HEK293 (cell line): ENCODE measurements around the gene HNF1B.
A peak's percentile ranks its signal among the peaks of the same experiment; 100 is the strongest.

Experiments used
- CTCF ChIA-PET: fragments of 350-600 bp; formaldehyde crosslinking; extraction: SDS; loops from one replicate; lab custom pipeline; 2021; ENCODE audit warnings: antibody characterized with exemption; lab: Yijun Ruan, JAX
- POLR2A ChIA-PET: fragments of 300-600 bp; formaldehyde crosslinking; extraction: SDS; loops from one replicate; lab custom pipeline; 2020; ENCODE audit warnings: antibody characterized with exemption, inconsistent platforms; lab: Yijun Ruan, JAX
- H3K27ac ChIP-seq: fragments of 200-500 bp; sonication (Bioruptor generic); 2 replicates; pipeline ENCODE4 v1.5.1; 2014; ENCODE audit warnings: low read depth, low read length, control low read depth, inconsistent platforms; ENCODE audit errors: extremely low read depth
- H3K36me3 ChIP-seq, 2 experiments: fragments of 200-500 bp in 1 of 2; sonication (Bioruptor generic) in 1 of 2; 1 replicate in 1 of 2; 2 replicates in 1 of 2; pipeline ENCODE4 v1.5.1; 2014 to 2017; ENCODE audit warnings: inconsistent platforms in 2 of 2, low read length in 2 of 2; ENCODE audit not compliant: control insufficient read depth in 2 of 2, insufficient read depth in 1 of 2
- H3K4me1 ChIP-seq: fragments of 200-500 bp; sonication (Bioruptor generic); 2 replicates; pipeline ENCODE4 v1.5.1; 2014; ENCODE audit warnings: mild to moderate bottlenecking, low read length, inconsistent platforms; ENCODE audit not compliant: control insufficient read depth, insufficient read depth
- H3K4me3 ChIP-seq: 2 replicates; pipeline ENCODE4 v1.5.1; 2011; ENCODE audit warnings: low read depth, mild to moderate bottlenecking, control low read depth, low read length, moderate library complexity
- H3K9me3 ChIP-seq: fragments of 200-500 bp; sonication (Bioruptor generic); 2 replicates; pipeline ENCODE4 v1.5.1; 2014; ENCODE audit warnings: low read depth, low read length, inconsistent platforms; ENCODE audit not compliant: control insufficient read depth, insufficient read depth
- PRDM1 ChIP-seq: fragments of 450-650 bp; formaldehyde crosslinking; IDR thresholded peaks from 2 replicates; pipeline ENCODE4; 2016; ENCODE audit warnings: missing biosample characterization, missing genetic modification characterization
- PRDM10 ChIP-seq: fragments of 450-650 bp; formaldehyde crosslinking; IDR thresholded peaks from 2 replicates; pipeline ENCODE4 v1.5.1; 2016; ENCODE audit warnings: missing biosample characterization, missing genetic modification characterization
- SCRT2 ChIP-seq: fragments of 450-650 bp; formaldehyde crosslinking; IDR thresholded peaks from 2 replicates; pipeline ENCODE4 v1.5.1; 2016; ENCODE audit warnings: missing biosample characterization, missing genetic modification characterization
- SP2 ChIP-seq: fragments of 450-650 bp; formaldehyde crosslinking; IDR thresholded peaks from 2 replicates; pipeline ENCODE4 v1.5.1; 2016; ENCODE audit warnings: missing biosample characterization, missing genetic modification characterization
- ZBTB21 ChIP-seq: fragments of 450-650 bp; formaldehyde crosslinking; IDR thresholded peaks from 2 replicates; pipeline ENCODE4 v1.5.1; 2017; ENCODE audit warnings: missing biosample characterization, missing genetic modification characterization
- ZNF146 ChIP-seq: fragments of 450-650 bp; formaldehyde crosslinking; IDR thresholded peaks from 2 replicates; pipeline ENCODE4 v1.5.1; 2016; ENCODE audit warnings: missing biosample characterization, missing genetic modification characterization
- ZNF148 ChIP-seq: fragments of 450-650 bp; formaldehyde crosslinking; IDR thresholded peaks from 2 replicates; pipeline ENCODE4 v1.5.0; 2017; ENCODE audit warnings: missing biosample characterization, missing genetic modification characterization, borderline replicate concordance
- ZNF19 ChIP-seq: fragments of 450-650 bp; formaldehyde crosslinking; IDR thresholded peaks from 2 replicates; pipeline ENCODE4; 2016; ENCODE audit warnings: missing biosample characterization, missing genetic modification characterization, low read depth
- ZNF23 ChIP-seq: fragments of 450-650 bp; formaldehyde crosslinking; IDR thresholded peaks from 2 replicates; pipeline ENCODE4 v1.5.1; 2016; ENCODE audit warnings: missing biosample characterization, missing genetic modification characterization, borderline replicate concordance
- ZNF292 ChIP-seq: fragments of 450-650 bp; formaldehyde crosslinking; IDR thresholded peaks from 2 replicates; pipeline ENCODE4 v1.5.1; 2016; ENCODE audit warnings: low read depth, missing biosample characterization, missing genetic modification characterization, borderline replicate concordance
- ZNF350 ChIP-seq: fragments of 450-650 bp; formaldehyde crosslinking; IDR thresholded peaks from 2 replicates; pipeline ENCODE4 v1.5.0; 2017; ENCODE audit warnings: missing biosample characterization, mild to moderate bottlenecking, missing genetic modification characterization
- ZNF404 ChIP-seq: fragments of 450-650 bp; formaldehyde crosslinking; IDR thresholded peaks from 2 replicates; pipeline ENCODE4 v1.5.1; 2017; ENCODE audit warnings: missing biosample characterization, missing genetic modification characterization
- ZNF423 ChIP-seq: fragments of 450-650 bp; formaldehyde crosslinking; IDR thresholded peaks from 2 replicates; pipeline ENCODE4 v1.5.1; 2016; ENCODE audit warnings: missing biosample characterization, missing genetic modification characterization
- ZNF501 ChIP-seq: fragments of 450-650 bp; formaldehyde crosslinking; IDR thresholded peaks from 2 replicates; pipeline ENCODE4 v1.5.1; 2016; ENCODE audit warnings: missing biosample characterization, missing genetic modification characterization
- ZNF548 ChIP-seq: fragments of 450-650 bp; formaldehyde crosslinking; IDR thresholded peaks from 2 replicates; pipeline ENCODE4 v1.5.1; 2016; ENCODE audit warnings: missing biosample characterization, missing genetic modification characterization
- ZNF621 ChIP-seq: fragments of 450-650 bp; formaldehyde crosslinking; IDR thresholded peaks from 2 replicates; pipeline ENCODE4 v1.5.1; 2017; ENCODE audit warnings: missing biosample characterization, missing genetic modification characterization
- ZNF792 ChIP-seq: fragments of 450-650 bp; formaldehyde crosslinking; IDR thresholded peaks from 2 replicates; pipeline ENCODE4 v1.5.1; 2016; ENCODE audit warnings: missing biosample characterization, missing genetic modification characterization
- ZNF837 ChIP-seq: fragments of 450-650 bp; formaldehyde crosslinking; IDR thresholded peaks from 2 replicates; pipeline ENCODE4 v1.5.1; 2016; ENCODE audit warnings: missing biosample characterization, missing genetic modification characterization
- TF ChIP-seq, protein P1 (sequence below): fragments of 450-650 bp; formaldehyde crosslinking; IDR thresholded peaks from 2 replicates; pipeline ENCODE4; 2016; ENCODE audit warnings: missing biosample characterization, missing genetic modification characterization

HNF1B gene

GRCh38 chr17:37642681-37643080 lies 102.2 kb downstream of the HNF1B start:
- Histone ChIP-seq H3K36me3 (peaks cover 34 to 41% of the 10 kb centered on the region in 2 experiments), H3K4me3 (peak overlapping the region; percentile 75), H3K27ac (peak overlapping the region; percentile 71), H3K4me1 (peaks cover 4% of the 10 kb centered on the region; the same call in 1 of the 2 replicates)
- POLR2A ChIA-PET, result interaction anchor here (0.6 to 2.2 kb wide), 3 partner anchors 33 to 129 kb away, joined by 3 to 11 read pairs (median 5); partner anchors contain the start of gene SYNRG
- TF ChIP-seq ZNF548 (no peak), PRDM1 (tag by site-specific recombination) (peak; percentile 21; the same call in 1 of the 2 replicates), ZNF621 (tag by site-specific recombination) (no peak)
- TF ChIP-seq, all 188 proteins: peak for 1
- H3K9me3 ChIP-seq, result no peaks in the 10 kb centered on the region
- CTCF ChIA-PET, result interaction anchor here (0.8 to 2.0 kb wide), 3 partner anchors 128 to 270 kb away, joined by 4 to 6 read pairs (median 4); no protein-coding TSS in a partner anchor

DNA sequence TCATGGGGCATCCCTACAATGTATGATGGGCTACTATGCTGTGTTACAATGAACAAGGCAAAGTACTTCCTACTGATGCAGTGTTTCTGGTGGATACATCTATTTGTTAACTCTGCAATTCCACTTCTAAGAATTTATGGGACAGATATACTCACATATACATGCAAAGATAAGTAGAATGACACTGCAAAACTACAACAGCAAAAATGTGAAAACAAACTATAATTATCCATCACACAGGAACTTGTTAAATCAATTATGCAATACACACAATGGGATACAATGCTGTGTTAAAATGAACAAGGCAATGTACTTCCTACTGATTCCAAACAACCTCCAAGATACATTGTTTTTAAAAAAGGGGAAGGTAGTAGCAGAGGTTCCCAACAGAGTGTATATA lies 104.8 kb downstream of the HNF1B start:
- ChIA-PET POLR2A (interaction anchor here (2.7 kb wide), 1 partner anchor 31 kb away, joined by 6 read pairs; the partner anchor contains the start of gene SYNRG), CTCF (interaction anchor here (1.7 kb wide), 1 partner anchor 131 kb away, joined by 4 read pairs; no protein-coding TSS in a partner anchor)
- no peak for TF ChIP-seq ZNF350 (tag by site-specific recombination)
- no peak for TF ChIP-seq ZNF23 (tag by site-specific recombination)
- no peak for TF ChIP-seq ZNF404 (tag by site-specific recombination)
- no peak for TF ChIP-seq ZNF501
- no peak for TF ChIP-seq PRDM10 (tag by site-specific recombination)
- no peak for TF ChIP-seq ZNF19 (tag by site-specific recombination)
- H3K9me3 ChIP-seq, result no peaks in the 10 kb centered on the region
- H3K4me1 ChIP-seq, result peaks cover 4% of the 10 kb centered on the region; the same call in 1 of the 2 replicates
- peaks cover 59 to 68% of the 10 kb centered on the region in 2 experiments for H3K36me3 ChIP-seq
- H3K27ac ChIP-seq, result no peak overlapping the region
- no peak overlapping the region for H3K4me3 ChIP-seq

DNA sequence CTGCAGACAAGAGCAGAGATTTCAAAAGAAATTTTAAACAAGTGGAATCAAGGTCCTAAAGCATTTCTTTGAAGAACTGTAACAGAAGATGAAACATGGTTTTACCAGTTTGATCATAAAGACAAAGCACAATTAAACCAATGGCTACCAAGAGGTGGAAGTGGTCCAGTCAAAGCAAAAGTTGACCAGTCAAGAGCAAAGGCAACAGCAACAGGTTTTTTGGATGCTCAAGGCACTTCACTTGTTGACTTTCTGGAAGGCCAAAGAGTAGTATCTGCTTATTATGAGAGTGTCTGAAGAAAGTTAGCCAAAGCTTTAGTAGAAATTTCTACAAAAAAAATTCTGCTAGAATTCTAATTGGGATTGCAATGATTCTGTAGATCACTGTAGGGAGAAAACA lies 106.9 kb downstream of the HNF1B start:
- H3K4me3 ChIP-seq, result no peak overlapping the region
- no peaks in the 10 kb centered on the region for H3K9me3 ChIP-seq
- POLR2A ChIA-PET, result interaction anchor here (2.7 kb wide), 1 partner anchor 29 kb away, joined by 6 read pairs; the partner anchor contains the start of gene SYNRG
- H3K4me1 ChIP-seq, result no peaks in the 10 kb centered on the region; the same call in 1 of the 2 replicates
- H3K36me3 ChIP-seq, result peaks cover 75 to 79% of the 10 kb centered on the region in 2 experiments
- CTCF ChIA-PET, result interaction anchor here (1.1 to 1.7 kb wide), 2 partner anchors 11 to 133 kb away, joined by 3 to 4 read pairs; no protein-coding TSS in a partner anchor
- no peak overlapping the region for H3K27ac ChIP-seq
- TF ChIP-seq ZNF148 (tag by site-specific recombination) (no peak), ZNF548 (no peak), SCRT2 (tag by site-specific recombination) (peak; percentile 83), ZNF837 (tag by site-specific recombination) (no peak), SP2 (no peak), ZNF292 (tag by site-specific recombination) (no peak), ZNF423 (tag by site-specific recombination) (no peak), ZNF146 (no peak), ZBTB21 (tag by site-specific recombination) (no peak), ZNF792 (tag by site-specific recombination) (no peak)
- TF ChIP-seq, protein P1, sequence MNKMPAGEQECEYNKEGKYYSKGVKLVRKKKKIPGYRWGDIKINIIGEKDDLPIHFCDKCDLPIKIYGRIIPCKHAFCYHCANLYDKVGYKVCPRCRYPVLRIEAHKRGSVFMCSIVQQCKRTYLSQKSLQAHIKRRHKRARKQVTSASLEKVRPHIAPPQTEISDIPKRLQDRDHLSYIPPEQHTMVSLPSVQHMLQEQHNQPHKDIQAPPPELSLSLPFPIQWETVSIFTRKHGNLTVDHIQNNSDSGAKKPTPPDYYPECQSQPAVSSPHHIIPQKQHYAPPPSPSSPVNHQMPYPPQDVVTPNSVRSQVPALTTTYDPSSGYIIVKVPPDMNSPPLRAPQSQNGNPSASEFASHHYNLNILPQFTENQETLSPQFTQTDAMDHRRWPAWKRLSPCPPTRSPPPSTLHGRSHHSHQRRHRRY (tag by site-specific recombination), result no peak
